NT2/D1 (cell line): ENCODE data around the gene UBC.

ENCODE experiments used
- SUZ12 ChIP-seq: IDR thresholded peaks from 2 replicates; pipeline ENCODE4 v1.6.1; 2011; ENCODE audit not compliant: insufficient read length, insufficient read depth; ENCODE audit errors: extremely low read depth
- YY1 ChIP-seq: IDR thresholded peaks from 2 replicates; pipeline ENCODE4 v1.6.1; 2011; ENCODE audit not compliant: insufficient read length, insufficient read depth
- ZNF274 ChIP-seq: IDR thresholded peaks from 2 replicates; pipeline ENCODE4 v1.6.1; 2011; ENCODE audit warnings: mild to moderate bottlenecking, low read depth, low read length

DNA sequence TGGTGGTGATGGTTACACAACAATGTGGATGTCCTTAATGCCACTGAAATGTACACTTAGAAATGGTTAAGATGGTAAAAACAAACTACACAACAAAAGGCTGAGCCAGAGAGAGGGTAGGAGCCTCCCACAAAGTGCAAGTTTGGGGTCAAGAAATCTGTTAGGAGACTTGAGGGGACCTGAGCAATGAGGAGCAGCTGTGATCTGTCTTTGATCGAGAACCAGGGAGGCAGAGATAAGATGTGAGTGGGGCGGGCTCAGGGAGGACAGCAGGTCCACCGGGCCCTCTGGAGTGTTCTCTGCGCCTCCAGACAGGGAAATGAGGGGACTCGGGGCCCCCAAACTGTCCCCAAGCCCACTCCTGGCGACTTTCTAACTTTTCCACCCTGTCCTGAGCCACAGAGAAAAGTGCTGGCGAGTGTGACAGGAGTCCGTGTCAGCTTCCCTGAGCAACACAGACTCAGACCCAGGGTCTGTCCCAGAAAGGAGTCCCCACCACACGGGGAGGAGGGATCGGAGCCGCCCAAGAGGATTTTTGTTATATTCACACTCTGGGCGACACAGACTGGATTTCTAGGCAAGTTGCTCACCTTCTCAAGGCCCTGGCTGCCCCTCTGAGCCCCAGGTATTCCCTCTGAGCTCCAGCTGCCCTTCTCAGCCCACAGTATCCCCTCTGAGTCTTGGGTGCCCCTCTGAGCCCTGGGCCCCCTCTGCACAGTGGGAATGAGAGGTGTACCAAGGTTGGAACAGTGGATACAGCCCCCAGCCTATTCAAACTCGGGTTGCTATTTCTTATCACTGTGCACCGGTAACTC, 39.3 kb downstream of the UBC start:
- no peak for TF ChIP-seq YY1
- no peak for TF ChIP-seq ZNF274
- no peak for TF ChIP-seq SUZ12
